Gastrocnemius medialis (tissue), 4 donors: ENCODE data around the gene OSTF1. TPM values are rescaled to one million over a fixed set of nuclear protein-coding genes. Genes with fewer than 3 reads are reported as not detected.

Experiments
- ATAC-seq, 2 donors: fragments of 150-250 bp; one replicate each; pipeline ENCODE4 v1.9.1; 2016
- DNase-seq, 2 donors: peaks; one replicate each; pipeline ENCODE4 v3.0.0-alpha.2; 2019
- H3K27ac ChIP-seq, 4 donors: fragments of 200-600 bp; sonication (generic); 1 replicate in 1 of 4; 2 replicates in 3 of 4; pipeline ENCODE4 v1.5.1; 2016 to 2018; ENCODE audit warnings: mild to moderate bottlenecking in 2 of 4, moderate library complexity in 1 of 4
- H3K27me3 ChIP-seq, 3 donors: fragments of 200-600 bp; sonication (generic) in 2 of 3; 1 replicate in 1 of 3; 2 replicates in 2 of 3; pipeline versions ENCODE4 v1.5.1 to v1.6.0; 2016 to 2019; ENCODE audit warnings: mild to moderate bottlenecking in 1 of 3, moderate library complexity in 1 of 3
- H3K36me3 ChIP-seq, 2 donors: fragments of 200-600 bp; sonication (generic) in 1 of 2; one replicate each; pipeline ENCODE4 v1.5.1; 2017 to 2018
- H3K4me1 ChIP-seq, 2 donors: fragments of 200-600 bp; sonication (generic) in 1 of 2; one replicate each; pipeline ENCODE4 v1.5.1; 2016 to 2017; ENCODE audit warnings: mild to moderate bottlenecking in 2 of 2
- H3K4me3 ChIP-seq, 4 donors: fragments of 200-600 bp; sonication (generic) in 3 of 4; 1 replicate in 1 of 4; 2 replicates in 3 of 4; pipeline ENCODE4 v1.5.1; 2016 to 2019; ENCODE audit warnings: mild to moderate bottlenecking in 2 of 4
- H3K9me3 ChIP-seq, 3 donors: fragments of 200-600 bp; sonication (generic) in 2 of 3; 1 replicate in 1 of 3; 2 replicates in 2 of 3; pipeline ENCODE4 v1.5.1; 2016 to 2019
- CTCF ChIP-seq, 5 experiments: fragments of 450-650 bp in 3 of 5; fragments of 200-600 bp in 2 of 5; sonication (generic) in 2 of 5; IDR thresholded peaks in 4 of 5; conservative IDR thresholded peaks in 1 of 5; 1 replicate in 4 of 5; 2 replicates in 1 of 5; pipeline ENCODE4 v1.5.1; 2016 to 2019; ENCODE audit warnings: antibody characterized with exemption in 5 of 5, mild to moderate bottlenecking in 3 of 5, moderate library complexity in 3 of 5
- POLR2A ChIP-seq, 2 donors: fragments of 450-650 bp; IDR thresholded peaks; one replicate each; pipeline ENCODE4 v1.6.1; 2017; ENCODE audit warnings: antibody characterized with exemption in 2 of 2, mild to moderate bottlenecking in 2 of 2, moderate library complexity in 2 of 2
- in situ Hi-C, 4 donors: fragments of 200-750 bp; cut with MboI; loops; one replicate each; pipeline versions ENCODE4 v1.15.0 to v1.8.0; 2017; ENCODE audit warnings: low sequenced_read_pairs in 4 of 4
- intact Hi-C: fragments of 100-400 bp; cut with DNase I; formaldehyde crosslinking; loops from one replicate; pipeline ENCODE4 v1.15.1; 2023; ENCODE audit warnings: low total_unique reads
- total RNA-seq, 4 donors: library from RNA; depleted of rRNA; stranded (reverse); fragments of >200 nt; gene quantifications; one replicate each; pipeline versions ENCODE4 v1.1.0 to v1.2.3, GENCODE V29; 2016

Gene OSTF1
- total RNA-seq, 4 donors from 2014 or later = 5.2 to 9.8 (median 6.2) TPM

GRCh38 chr9:75101004-75101588 is 12.8 kb downstream of the OSTF1 start:
- no peaks in the 10 kb centered on the region for H3K9me3 ChIP-seq
- DNase-seq (no peak), ATAC-seq (no peak)
- H3K4me1 ChIP-seq = peaks cover 0 to 13% of the 10 kb centered on the region in 2 donors
- in situ Hi-C loops (no loop called here), intact Hi-C loops (no loop called here)
- no peaks in the 10 kb centered on the region for H3K27me3 ChIP-seq
- peak overlapping the region in 1 of 4 donors; percentile 35 for H3K27ac ChIP-seq
- TF ChIP-seq POLR2A (IDR thresholded peaks at IDR 0.05) = no peak
- TF ChIP-seq CTCF (IDR thresholded peaks at IDR 0.05 in 4 of 5, conservative IDR thresholded peaks at IDR 0.05 in 1 of 5) = no peak
- no peaks in the 10 kb centered on the region for H3K36me3 ChIP-seq
- H3K4me3 ChIP-seq = no peak overlapping the region

GRCh38 chr9:75102177-75102790 is 14.0 kb downstream of the OSTF1 start:
- no peak for TF ChIP-seq CTCF (IDR thresholded peaks at IDR 0.05 in 4 of 5, conservative IDR thresholded peaks at IDR 0.05 in 1 of 5)
- no peak for TF ChIP-seq POLR2A (IDR thresholded peaks at IDR 0.05)
- H3K4me1 ChIP-seq = peaks cover 0 to 14% of the 10 kb centered on the region in 2 donors
- no peaks in the 10 kb centered on the region for H3K36me3 ChIP-seq
- no peak for DNase-seq
- intact Hi-C loops (no loop called here), in situ Hi-C loops (no loop called here)
- no peaks in the 10 kb centered on the region for H3K27me3 ChIP-seq
- H3K9me3 ChIP-seq = no peaks in the 10 kb centered on the region
- no peak overlapping the region for H3K27ac ChIP-seq
- H3K4me3 ChIP-seq = no peak overlapping the region
- no peak for ATAC-seq

GRCh38 chr9:75104607-75105006 is 16.3 kb downstream of the OSTF1 start:
- H3K27ac ChIP-seq = no peak overlapping the region
- no peak overlapping the region for H3K4me3 ChIP-seq
- H3K4me1 ChIP-seq = peaks cover 6 to 25% of the 10 kb centered on the region in 2 donors
- DNase-seq (no peak), ATAC-seq (no peak)
- H3K36me3 ChIP-seq = no peaks in the 10 kb centered on the region
- TF ChIP-seq CTCF (IDR thresholded peaks at IDR 0.05 in 4 of 5, conservative IDR thresholded peaks at IDR 0.05 in 1 of 5) (no peak), POLR2A (IDR thresholded peaks at IDR 0.05) (no peak)
- H3K9me3 ChIP-seq = no peaks in the 10 kb centered on the region
- intact Hi-C loops = no loop called here
- H3K27me3 ChIP-seq = no peaks in the 10 kb centered on the region
- in situ Hi-C loops = no loop called here

- Histone ChIP-seq H3K4me1 (peaks cover 6 to 23% of the 10 kb centered on the region in 2 donors), H3K27me3 (no peaks in the 10 kb centered on the region), H3K4me3 (no peak overlapping the region), H3K9me3 (no peaks in the 10 kb centered on the region), H3K36me3 (no peaks in the 10 kb centered on the region), H3K27ac (no peak overlapping the region)
- in situ Hi-C loops (no loop called here), intact Hi-C loops (no loop called here)
- DNase-seq (no peak), ATAC-seq (no peak)
- TF ChIP-seq POLR2A (IDR thresholded peaks at IDR 0.05) (no peak), CTCF (IDR thresholded peaks at IDR 0.05 in 4 of 5, conservative IDR thresholded peaks at IDR 0.05 in 1 of 5) (no peak)
Observed at GRCh38 chr9:75105019-75105540, 16.8 kb downstream of the OSTF1 start.
